H1 (cell line): ENCODE measurements around the gene PPP1R12B. TPM values are rescaled to one million over a fixed set of nuclear protein-coding genes. Genes with fewer than 3 reads are reported as not detected.

ENCODE experiments used
- CHD1 ChIP-seq: IDR thresholded peaks from 2 replicates; pipeline ENCODE4 v1.6.1; 2012; ENCODE audit warnings: low read depth, low read length, improper control_type of control experiment
- JUN ChIP-seq: IDR thresholded peaks from 2 replicates; pipeline ENCODE4 v1.6.1; 2011; ENCODE audit warnings: low read depth, mild to moderate bottlenecking, improper control_type of control experiment, low read length
- RAD21 ChIP-seq, 2 experiments: IDR thresholded peaks in 1 of 2; conservative IDR thresholded peaks in 1 of 2; 2 replicates each; pipeline ENCODE4 v1.6.1; 2011; ENCODE audit warnings: low read depth in 2 of 2, low read length in 2 of 2, improper control_type of control experiment in 1 of 2, inconsistent platforms in 1 of 2, mild to moderate bottlenecking in 1 of 2, moderate library complexity in 1 of 2
- RFX5 ChIP-seq: IDR thresholded peaks from 2 replicates; pipeline ENCODE4 v1.6.1; 2011; ENCODE audit warnings: low read depth, low read length, improper control_type of control experiment, borderline replicate concordance
- RNF2 ChIP-seq: fragments of 200-900, 300-1000 bp; sonication (generic); IDR thresholded peaks from 2 replicates; pipeline ENCODE4 v1.7.1; 2016; ENCODE audit warnings: borderline replicate concordance, low read depth, mild to moderate bottlenecking, antibody characterized with exemption, low read length; ENCODE audit not compliant: poor library complexity, severe bottlenecking; ENCODE audit errors: missing control alignments
- polyA plus RNA-seq, 7 experiments: library from polyadenylated mRNA; depleted of rRNA in 3 of 7; stranded (reverse) in 5 of 7; unstranded in 2 of 7; fragments of >200 nt in 5 of 7; fragments of 200-250 nt in 2 of 7; gene quantifications; 1 replicate in 5 of 7; 2 replicates in 1 of 7; 4 replicates in 1 of 7; pipeline versions ENCODE4 v1.2.1 to v1.2.3, GENCODE V29; 2011 to 2013; ENCODE audit warnings: missing spikeins in 2 of 7, mixed read lengths in 2 of 7
- total RNA-seq: library from RNA; stranded (reverse); fragmentation: NEBNext Ultra II Directional; extraction: Animal tissue kit (Norgen Biotek cat#: 25700); gene quantifications from 2 replicates; pipeline ENCODE4 v1.2.1, GENCODE V29; 2021
- TF ChIP-seq, protein P1 (sequence below): IDR thresholded peaks from 2 replicates; pipeline ENCODE4 v1.6.1; 2012; ENCODE audit warnings: inconsistent platforms

PPP1R12B gene
- total and polyA plus RNA-seq, 2 of the 8 experiments (the other 6 are each of a cell fraction or from before 2014, with no cell fraction given), result 7.9 to 18.7 TPM

GRCh38 chr1:202603435-202603834, 254.9 kb downstream of the PPP1R12B start (continued):
- TF ChIP-seq RNF2 (no peak), RAD21 (IDR thresholded peaks at IDR 0.05 in 1 of 2, conservative IDR thresholded peaks at IDR 0.05 in 1 of 2; ENCODE audit: low read depth in 2 of 2, low read length in 2 of 2) (no peak), RFX5 (no peak), CHD1 (no peak), JUN (no peak)
- TF ChIP-seq, protein P1, sequence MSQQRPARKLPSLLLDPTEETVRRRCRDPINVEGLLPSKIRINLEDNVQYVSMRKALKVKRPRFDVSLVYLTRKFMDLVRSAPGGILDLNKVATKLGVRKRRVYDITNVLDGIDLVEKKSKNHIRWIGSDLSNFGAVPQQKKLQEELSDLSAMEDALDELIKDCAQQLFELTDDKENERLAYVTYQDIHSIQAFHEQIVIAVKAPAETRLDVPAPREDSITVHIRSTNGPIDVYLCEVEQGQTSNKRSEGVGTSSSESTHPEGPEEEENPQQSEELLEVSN, result no peak
